HG03460 (cell line): ENCODE measurements around the gene VSTM4.

Experiments used
- ATAC-seq: cut with Tn5 transposase; IDR thresholded peaks from one replicate; pipeline ENCODE4 v1.9.1; 2021; ENCODE audit not compliant: unreplicated experiment

The VSTM4 gene

DNA sequence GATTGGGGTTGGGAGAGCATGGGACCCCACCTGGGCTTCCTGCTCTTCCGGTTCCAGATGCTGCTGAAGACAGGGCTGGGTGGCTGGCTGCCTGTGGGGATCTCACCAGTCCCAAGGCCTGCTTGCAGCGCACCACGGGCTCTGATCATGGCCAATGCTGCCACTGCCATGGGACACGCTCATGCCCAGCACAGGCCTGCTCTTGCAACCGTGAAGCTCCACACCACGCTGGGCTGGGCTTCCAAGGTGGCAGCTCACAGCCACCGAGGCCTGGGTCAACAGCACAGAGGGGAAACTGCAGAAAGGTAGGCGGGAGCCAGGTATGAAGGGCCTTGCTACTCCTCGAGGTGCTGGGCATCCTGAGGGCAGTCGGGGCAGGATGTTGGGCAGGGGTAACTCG, 103.6 kb downstream of the VSTM4 start:
- no peak for ATAC-seq

DNA sequence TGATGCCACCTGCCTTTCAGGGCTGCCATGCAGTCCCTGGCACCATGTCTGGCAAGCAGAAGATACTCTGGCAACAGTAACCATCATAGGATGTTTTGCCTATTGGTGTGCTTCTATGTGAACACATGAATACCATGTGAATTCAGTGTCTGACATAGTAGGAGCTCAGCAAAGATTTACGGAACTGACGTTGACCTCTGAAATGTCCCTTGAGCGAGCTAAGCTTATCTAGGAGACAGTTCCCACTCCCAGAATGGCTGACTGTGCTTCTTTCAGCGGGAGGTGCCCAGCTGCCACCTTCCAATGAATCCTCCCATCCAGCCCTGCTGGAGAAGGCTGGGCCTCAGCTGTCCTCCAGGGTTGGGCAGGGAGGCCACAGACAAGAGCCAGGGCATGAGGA, 104.5 kb downstream of the VSTM4 start:
- ATAC-seq, result no peak

- no peak for ATAC-seq
Observed at GRCh38 chr10:49010295-49010694, 105.0 kb downstream of the VSTM4 start.

- no peak for ATAC-seq
Observed at GRCh38 chr10:49009199-49009979, 105.9 kb downstream of the VSTM4 start.

DNA sequence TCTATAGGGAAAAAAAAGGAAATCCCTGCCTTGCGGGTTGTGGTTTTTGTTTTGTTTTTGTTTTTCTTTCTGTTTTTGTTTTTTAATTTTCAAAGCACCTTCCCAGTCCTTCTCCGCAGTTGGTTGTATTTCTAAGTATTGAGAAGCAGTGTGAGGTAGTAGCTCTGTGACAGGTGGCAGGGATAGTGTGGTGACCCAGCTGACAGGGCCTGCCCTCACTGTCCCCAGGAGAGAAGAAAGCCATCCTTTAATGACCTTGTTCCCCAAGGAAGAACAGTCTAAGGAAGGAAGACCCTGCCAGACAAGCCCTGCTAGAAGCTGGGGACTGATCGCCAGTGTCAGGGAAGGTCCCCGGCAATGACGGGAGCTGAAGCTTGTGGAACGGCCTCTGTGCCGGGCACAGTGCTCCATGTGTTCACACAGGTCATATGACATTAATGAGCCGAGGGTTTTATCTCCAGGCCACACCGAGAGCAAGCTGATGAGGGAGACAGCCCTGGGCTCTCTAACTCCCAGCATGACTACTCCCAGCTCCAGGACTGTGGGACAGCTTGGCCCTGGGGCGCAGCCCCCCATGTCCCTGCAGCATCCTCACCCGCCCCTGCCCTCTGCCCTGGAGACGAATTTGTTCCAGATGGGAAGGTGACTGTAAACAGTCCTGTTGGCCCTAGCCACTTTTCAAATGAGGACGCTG, 106.7 kb downstream of the VSTM4 start:
- no peak for ATAC-seq

DNA sequence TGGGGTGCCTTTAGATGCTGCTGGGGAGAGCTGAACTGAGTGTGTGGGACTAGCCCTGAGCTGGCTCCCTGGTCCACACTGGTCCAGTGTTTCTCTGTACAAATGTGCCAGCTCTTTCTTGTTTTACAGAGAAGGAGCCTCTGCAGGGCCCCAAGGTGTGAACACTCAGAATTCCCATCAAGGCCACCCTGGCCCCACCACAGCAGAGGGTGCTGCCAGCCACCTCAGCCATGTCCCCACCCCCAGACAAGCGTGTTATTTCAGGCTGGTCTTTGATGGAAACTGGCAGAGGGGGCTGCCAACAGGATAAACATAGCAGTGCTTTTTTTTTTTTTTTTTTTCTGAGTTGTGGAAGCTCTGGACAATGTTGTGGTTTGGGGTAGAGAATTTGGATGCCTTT, 107.2 kb downstream of the VSTM4 start:
- ATAC-seq, result no peak

- no peak for ATAC-seq
Observed at GRCh38 chr10:49007129-49007528, 108.2 kb downstream of the VSTM4 start.

DNA sequence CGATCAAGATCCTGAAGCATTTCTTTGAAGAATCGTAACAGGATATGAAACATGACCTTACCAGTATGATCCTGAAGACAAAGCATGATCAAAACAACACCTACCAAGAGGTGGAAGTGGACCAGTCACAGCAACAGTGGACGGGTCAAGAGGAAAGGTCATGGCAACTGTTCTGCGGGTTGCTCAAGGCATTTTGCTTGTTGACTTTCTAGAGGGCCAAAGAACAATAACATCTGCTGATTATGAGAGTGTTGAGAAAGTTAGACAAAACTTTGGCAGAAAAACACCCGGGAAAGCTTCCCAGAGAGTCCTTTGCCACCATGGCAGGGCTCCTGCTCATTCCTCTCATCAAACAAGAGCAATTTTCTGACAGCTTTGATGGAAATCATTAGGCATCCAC, 110.1 kb downstream of the VSTM4 start:
- no peak for ATAC-seq

GRCh38 chr10:49001870-49002672, 113.3 kb downstream of the VSTM4 start:
- no peak for ATAC-seq

DNA sequence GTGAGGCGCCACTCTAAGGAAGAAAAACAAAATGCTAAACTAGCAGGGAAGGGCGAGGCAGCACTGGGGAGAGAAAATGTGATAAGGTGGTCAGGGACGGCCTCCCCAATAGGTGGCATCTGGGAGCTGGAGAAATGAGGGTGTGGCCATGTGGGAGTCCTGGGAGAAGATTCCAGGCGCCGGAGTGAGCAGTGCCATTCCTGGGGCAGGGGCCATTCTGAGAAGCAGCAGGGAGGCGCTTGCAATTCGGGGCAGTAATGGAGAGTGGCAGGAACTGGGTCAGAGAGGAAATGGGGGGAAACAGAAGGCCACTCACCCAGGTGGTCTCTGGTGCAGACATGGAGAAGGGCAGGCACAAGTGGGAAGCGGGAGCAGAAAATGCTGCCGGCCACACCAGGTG, 113.9 kb downstream of the VSTM4 start:
- ATAC-seq, result no peak

- ATAC-seq, result no peak
Observed at GRCh38 chr10:49000437-49001398, 114.6 kb downstream of the VSTM4 start.

GRCh38 chr10:48999346-48999745, 116.0 kb downstream of the VSTM4 start:
- no peak for ATAC-seq

GRCh38 chr10:48996329-48996728, 119.0 kb downstream of the VSTM4 start:
- ATAC-seq, result no peak

DNA sequence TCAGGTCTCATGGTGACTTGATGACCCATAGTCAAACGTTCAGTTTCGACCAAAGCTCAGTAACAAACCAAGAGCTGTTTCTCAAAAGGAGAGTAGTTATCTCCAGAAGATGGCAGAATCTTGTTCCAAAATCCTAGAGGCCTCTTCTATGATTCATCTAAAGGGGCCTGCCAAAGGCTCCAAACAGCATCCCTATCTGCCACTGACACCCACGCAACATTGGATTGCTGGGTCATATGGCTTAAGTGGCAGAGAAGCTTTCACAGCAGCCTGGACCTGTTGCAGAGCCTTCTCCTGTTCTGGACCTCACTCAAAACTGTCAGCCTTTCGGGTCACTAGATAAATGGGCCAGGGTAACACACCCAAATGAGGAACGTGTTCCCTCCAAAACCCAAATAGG, 121.7 kb downstream of the VSTM4 start:
- no peak for ATAC-seq

DNA sequence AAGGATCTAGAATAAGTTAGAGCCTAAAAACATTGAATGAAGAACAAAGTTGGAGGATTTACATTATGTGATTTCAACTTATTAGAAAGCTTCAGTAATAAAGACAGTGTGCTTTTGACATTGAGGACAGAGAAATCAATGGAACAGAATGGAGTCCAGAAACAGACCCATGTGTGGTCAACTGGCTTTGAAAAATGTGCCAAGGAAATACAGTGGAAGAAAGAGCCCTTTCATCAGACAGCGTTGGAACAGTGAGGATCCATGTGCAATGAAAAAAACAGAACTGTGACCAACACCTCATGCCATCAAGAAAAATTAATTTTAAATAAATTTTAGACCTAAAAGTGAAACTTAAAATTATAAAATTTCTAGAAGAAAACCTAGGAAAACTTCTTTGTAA, 125.1 kb downstream of the VSTM4 start:
- no peak for ATAC-seq

GRCh38 chr10:48985621-48986158, 129.6 kb downstream of the VSTM4 start:
- no peak for ATAC-seq

DNA sequence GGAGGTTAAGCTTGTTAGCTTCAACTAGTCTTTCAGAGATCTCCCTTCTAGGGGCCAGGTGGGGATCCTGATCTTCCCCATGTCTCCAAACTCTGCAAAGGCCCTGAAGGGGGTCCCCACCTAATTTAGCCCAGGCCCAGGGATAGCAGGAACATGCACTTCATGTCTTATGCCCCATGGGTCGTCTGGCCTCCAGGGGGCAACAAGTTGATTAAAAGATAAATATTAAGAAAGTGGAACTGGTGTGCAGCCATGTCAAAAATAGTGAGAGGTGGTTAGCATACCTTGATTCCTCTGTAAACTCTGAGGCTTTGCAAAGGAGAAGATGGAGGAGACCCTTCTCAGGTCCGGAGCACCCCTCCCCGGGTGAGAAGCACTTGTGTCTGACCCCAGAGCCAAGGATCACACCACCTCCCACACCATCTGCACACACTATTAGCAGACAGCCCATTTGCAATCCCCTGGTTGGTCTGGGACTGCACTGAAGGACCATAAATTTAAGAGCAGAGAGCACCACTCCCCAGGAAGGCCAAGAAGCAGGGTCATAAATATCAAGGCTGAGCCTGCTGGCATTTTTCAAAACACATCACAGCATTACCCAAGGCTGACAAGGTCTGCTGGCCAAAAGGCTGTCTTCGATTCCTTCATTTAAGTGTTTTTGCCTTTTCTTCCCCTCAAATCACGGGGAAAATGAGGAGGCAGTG, 131.5 kb downstream of the VSTM4 start:
- no peak for ATAC-seq

GRCh38 chr10:48982584-48982983, 132.7 kb downstream of the VSTM4 start:
- ATAC-seq, result no peak

DNA sequence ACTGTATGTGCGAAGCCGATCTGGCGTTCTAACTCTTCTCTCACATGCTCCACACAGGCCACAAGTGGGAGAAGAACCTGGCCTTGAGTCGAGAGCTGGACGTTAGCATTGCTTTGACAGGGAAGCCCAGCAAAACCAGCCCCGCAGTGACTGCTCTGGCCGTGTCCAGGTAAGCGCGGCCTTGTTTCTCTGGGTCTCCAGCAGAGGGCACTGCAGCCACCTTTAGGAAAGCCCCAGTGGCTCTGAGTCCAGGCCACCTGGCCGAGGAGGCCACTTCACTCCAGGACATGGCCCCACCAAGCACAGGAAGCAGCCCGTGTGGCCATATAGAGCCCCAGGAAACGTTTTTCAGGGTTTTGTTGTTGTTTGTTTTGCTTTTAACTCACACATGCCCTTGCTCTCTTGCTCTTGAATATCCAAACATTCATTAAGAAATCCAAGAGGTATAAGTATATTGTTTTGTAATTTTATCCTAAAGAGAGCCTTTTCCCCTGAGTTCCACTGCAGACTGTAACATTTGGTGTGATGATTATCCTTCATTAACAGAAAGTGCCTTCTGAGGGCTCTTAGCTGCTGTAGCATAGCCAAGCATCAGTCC, 133.9 kb downstream of the VSTM4 start:
- no peak for ATAC-seq
